Omental fat pad (tissue), 4 donors: ENCODE measurements around the gene BLACAT1. TPM values are rescaled to one million over a fixed set of nuclear protein-coding genes. Genes with fewer than 3 reads are reported as not detected.

Experiments used
- ATAC-seq: fragments of 150-250 bp; one replicate; pipeline ENCODE4 v1.9.1; 2016; ENCODE audit warnings: mild to moderate bottlenecking, moderate library complexity; ENCODE audit not compliant: low FRiP score
- DNase-seq: peaks from one replicate; pipeline ENCODE4 v3.0.0-alpha.2; 2019; ENCODE audit warnings: low spot score
- total RNA-seq, 4 donors: library from RNA; depleted of rRNA; stranded (reverse); fragments of >200 nt; gene quantifications; one replicate each; pipeline ENCODE4 v1.1.0, GENCODE V29; 2016
- TF ChIP-seq, protein P1 (sequence below), 3 donors: fragments of 450-650 bp; IDR thresholded peaks; one replicate each; pipeline ENCODE4 v1.5.1; 2016 to 2017; ENCODE audit warnings: antibody characterized with exemption in 3 of 3, mild to moderate bottlenecking in 3 of 3, moderate library complexity in 2 of 3

The BLACAT1 gene
- total RNA-seq, 4 donors from 2014 or later = 0.36 to 0.65 TPM; not detected in 2

DNA sequence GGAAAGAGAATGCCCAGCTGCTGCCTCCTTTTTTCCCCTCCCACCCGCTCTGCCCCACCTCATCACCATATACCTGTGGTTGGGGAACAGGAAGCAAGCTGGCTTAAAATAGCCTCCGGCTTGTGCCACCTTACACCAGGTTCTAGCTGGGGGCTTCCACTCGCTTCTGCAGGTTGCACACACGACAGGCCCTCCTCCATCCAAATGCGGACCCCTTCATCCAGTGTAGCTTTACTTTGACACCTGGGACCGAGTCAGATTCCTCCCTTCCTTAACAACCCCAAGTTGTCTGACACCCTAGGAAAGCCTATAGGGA, 14.6 kb downstream of the BLACAT1 start:
- no peak for DNase-seq
- TF ChIP-seq, protein P1, sequence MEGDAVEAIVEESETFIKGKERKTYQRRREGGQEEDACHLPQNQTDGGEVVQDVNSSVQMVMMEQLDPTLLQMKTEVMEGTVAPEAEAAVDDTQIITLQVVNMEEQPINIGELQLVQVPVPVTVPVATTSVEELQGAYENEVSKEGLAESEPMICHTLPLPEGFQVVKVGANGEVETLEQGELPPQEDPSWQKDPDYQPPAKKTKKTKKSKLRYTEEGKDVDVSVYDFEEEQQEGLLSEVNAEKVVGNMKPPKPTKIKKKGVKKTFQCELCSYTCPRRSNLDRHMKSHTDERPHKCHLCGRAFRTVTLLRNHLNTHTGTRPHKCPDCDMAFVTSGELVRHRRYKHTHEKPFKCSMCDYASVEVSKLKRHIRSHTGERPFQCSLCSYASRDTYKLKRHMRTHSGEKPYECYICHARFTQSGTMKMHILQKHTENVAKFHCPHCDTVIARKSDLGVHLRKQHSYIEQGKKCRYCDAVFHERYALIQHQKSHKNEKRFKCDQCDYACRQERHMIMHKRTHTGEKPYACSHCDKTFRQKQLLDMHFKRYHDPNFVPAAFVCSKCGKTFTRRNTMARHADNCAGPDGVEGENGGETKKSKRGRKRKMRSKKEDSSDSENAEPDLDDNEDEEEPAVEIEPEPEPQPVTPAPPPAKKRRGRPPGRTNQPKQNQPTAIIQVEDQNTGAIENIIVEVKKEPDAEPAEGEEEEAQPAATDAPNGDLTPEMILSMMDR (IDR thresholded peaks at IDR 0.05) = no peak
- no peak for ATAC-seq

DNA sequence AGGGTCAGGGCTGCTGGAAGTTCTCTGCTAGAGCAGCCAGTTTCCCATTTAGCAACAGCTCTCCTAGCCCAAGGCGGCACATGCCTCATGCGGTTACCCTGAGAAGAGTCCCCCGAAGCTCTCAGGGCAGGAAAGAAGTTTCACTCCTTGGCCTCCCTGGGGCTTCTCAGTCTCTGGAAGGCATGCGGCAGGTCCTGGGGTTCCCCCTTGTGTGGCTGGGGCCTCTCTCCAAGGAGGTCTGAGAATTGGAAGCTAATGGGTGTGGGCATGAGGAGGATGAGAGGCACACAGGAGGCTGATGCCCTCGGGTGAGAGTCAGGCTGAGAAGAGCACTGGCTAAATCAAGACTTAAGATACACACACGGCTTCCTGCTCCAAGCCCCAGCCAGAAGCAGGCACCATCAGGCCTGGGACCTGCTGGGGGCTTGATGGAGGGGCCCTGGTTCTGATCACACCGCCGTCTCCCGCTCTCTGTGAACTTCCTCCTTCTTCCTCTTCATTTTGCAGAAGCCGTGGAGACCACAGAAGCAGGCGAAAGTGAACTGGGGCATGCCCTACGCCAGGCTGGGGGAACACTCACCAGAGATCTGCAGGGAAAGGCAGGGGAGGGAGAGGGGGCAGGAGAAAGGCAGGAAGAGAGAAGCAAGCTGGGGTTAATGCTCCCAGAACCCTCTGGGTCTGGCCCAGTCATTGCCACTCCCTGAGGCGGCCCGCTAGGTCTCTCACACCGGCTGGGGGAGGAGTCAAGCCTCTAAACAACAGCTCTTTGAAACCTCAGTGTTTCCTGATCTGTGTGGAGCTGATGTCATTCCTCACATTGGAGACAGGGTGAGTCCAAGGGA, 15.1 kb downstream of the BLACAT1 start:
- TF ChIP-seq, protein P1 (IDR thresholded peaks at IDR 0.05) = no peak
- DNase-seq (no peak), ATAC-seq (peak; percentile 61)

DNA sequence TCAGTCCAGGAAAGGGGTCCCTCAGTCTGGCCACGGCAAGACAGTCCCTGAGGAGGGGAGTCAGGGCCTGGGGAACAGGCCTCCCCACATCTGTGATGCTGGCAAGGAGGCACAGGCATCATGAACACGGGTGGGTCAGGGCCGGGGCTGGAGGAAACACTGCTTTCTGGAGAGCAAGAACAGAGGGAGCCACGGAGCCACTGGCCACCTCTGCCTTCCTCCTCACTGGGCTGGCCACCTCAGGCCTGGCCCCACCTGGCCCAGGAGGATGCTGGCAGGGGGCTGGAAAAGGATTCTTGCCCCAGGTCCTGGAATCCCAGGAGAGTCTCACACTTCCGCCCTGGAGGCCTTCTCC, 15.7 kb downstream of the BLACAT1 start:
- TF ChIP-seq, protein P1 (IDR thresholded peaks at IDR 0.05) = no peak
- DNase-seq (no peak), ATAC-seq (no peak)

DNA sequence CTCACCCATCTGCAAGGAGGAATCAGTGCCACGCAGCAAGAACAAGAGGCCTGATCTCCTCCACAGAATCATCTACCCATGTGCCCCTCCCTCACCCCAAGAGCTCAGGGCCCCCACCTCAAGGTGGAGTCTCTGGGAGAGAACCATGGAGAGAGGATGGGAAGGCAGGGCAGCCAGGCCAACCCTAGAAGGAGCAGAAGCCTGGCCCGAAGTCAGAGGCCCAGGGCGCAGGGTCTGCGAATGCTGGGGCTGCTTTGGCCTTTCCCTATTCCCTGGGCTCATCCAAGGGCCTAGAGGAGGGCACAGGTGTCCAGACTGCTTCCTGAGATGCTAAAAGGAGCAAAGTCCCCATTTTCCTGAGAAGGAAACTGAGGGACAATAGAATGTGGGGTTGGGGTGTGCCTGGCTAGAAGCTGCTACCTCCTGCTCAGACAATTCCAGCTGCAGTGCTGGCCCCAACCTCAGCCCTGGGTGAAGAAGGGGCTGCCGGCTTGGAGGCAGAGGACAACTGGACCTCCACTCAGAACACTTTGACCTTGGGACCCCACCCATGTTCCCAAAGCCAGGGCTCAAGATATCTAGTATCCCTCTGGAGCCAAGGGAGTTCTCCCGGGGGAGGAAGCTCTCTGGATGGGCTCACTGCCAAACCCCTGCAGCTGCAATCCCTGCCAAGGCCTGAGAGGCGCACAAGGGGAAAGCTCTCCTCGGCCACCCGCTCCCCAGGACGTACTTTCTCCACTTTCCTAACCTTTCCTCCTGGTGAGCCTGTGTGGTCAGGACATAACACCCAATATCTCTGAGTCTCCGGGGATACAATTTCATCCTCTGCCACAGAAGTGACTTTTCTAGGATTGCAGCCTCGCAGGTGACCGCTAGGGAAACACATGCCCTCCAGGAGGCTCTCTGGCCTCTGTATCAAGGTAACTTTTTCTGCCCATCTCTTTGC, 17.4 kb downstream of the BLACAT1 start:
- peak; percentile 70 for ATAC-seq
- TF ChIP-seq, protein P1 (IDR thresholded peaks at IDR 0.05) = no peak
- DNase-seq = no peak

DNA sequence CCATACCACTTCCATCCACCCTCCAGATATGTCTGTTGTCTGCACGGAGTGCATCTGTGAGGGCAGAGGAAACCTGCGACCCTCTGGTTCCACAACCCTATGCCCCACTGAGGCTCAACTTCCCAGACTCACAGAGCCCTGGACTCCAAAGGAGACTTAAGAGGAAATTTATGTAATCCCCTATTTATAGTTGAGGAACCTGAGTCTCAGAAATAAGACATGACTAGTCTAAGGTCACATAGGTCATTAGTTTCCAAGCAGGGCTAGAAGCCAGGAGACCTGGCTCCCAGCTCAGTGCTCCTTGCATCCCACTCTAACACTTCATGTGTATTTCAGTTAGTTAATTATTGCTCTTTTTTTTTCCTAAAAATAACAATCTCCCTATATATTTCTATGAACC, 18.3 kb downstream of the BLACAT1 start:
- DNase-seq (no peak), ATAC-seq (no peak)
- TF ChIP-seq, protein P1 (IDR thresholded peaks at IDR 0.05) = no peak

DNA sequence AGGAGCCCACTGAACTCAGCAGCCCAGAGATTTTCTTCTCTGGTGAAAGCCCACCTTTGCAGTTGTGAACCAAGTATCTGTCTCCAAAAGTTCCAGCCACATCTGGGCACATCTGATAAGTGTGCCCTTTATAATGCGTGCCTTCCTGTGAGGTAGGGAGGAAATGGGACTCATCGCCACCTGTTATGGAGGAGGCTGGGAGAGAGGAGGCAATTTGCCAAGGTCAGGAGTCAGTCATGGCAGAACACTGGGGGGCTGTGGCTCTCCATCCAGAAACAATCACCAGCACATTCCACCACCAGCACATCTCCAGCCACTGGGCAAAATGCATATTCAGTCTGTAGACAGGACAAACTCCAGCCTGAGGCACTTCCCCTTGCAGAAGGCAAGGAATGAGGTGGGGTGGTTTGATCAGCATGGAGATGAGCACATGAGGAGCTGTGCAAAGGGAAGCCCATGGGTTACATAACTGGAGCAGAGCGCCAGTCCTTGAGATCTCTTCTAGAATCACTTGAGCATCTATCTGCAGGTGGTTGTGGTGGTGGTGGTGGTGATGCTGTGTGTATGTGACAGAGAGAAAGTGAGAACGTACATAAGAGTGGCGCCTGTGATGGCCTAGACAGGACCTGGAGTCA, 19.0 kb downstream of the BLACAT1 start:
- ATAC-seq = no peak
- TF ChIP-seq, protein P1 (IDR thresholded peaks at IDR 0.05) = no peak
- no peak for DNase-seq
